ENCODE data around the gene SLC25A20.
A peak's percentile ranks its signal among the peaks of the same experiment; 100 is the strongest.
"Not testable (repeated sequence)": the region's sequence is repeated elsewhere in the genome, so short reads cannot be mapped to it uniquely, and the experiment has no call there.

The SLC25A20 gene

GRCh38 chr3:48919215-48920138 is 20.8 kb upstream of the SLC25A20 start:
- peak overlapping the region; percentile 95 for H3K4me3 Mint-ChIP-seq
- peak overlapping the region; percentile 95 for H3K27ac Mint-ChIP-seq
- peaks cover 34% of the 10 kb centered on the region for H3K4me1 Mint-ChIP-seq
- ATAC-seq = peak; percentile 45
- peaks cover 19% of the 10 kb centered on the region for H3K36me3 Mint-ChIP-seq (ENCODE audit: low read depth)
- H3K9me3 Mint-ChIP-seq = no peaks in the 10 kb centered on the region
- DNase-seq = peak; percentile 57
- peaks cover 2% of the 10 kb centered on the region for H3K27me3 Mint-ChIP-seq

- peaks cover 15% of the 10 kb centered on the region for H3K36me3 Mint-ChIP-seq (ENCODE audit: low read depth)
- H3K27ac Mint-ChIP-seq = peak within 1 kb of the TSS; percentile 99
Measured at GRCh38 chr3:48918388-48919214, 19.9 kb upstream of the SLC25A20 start, which contains the start of gene ARIH2. Gene ARIH2, plus strand, starts transcription at chr3:48918842. Its CDS starts 8,717 bp downstream, at chr3:48927559.

GRCh38 chr3:48915296-48915695 is 16.6 kb upstream of the SLC25A20 start:
- H3K4me3 Mint-ChIP-seq = no peak overlapping the region
- H3K9me3 Mint-ChIP-seq = no peaks in the 10 kb centered on the region
- H3K36me3 Mint-ChIP-seq (ENCODE audit: low read depth) = peaks cover 8% of the 10 kb centered on the region
- H3K27me3 Mint-ChIP-seq = peaks cover 2% of the 10 kb centered on the region
- H3K27ac Mint-ChIP-seq = peak overlapping the region; percentile 50
- ATAC-seq (no peak), DNase-seq (no peak)
- peaks cover 23% of the 10 kb centered on the region for H3K4me1 Mint-ChIP-seq

More at GRCh38 chr3:48918388-48919214, 19.9 kb upstream of the SLC25A20 start, which contains the start of gene ARIH2:
- peaks cover 34% of the 10 kb centered on the region for H3K4me1 Mint-ChIP-seq
- ATAC-seq (peak; percentile 86), DNase-seq (peak; percentile 92)
- no peaks in the 10 kb centered on the region for H3K9me3 Mint-ChIP-seq
- peak within 1 kb of the TSS; percentile 95 for H3K4me3 Mint-ChIP-seq
- H3K27me3 Mint-ChIP-seq = peaks cover 2% of the 10 kb centered on the region

GRCh38 chr3:48907026-48907425 is 8.3 kb upstream of the SLC25A20 start:
- H3K27ac Mint-ChIP-seq; H3K27me3 Mint-ChIP-seq; H3K4me3 Mint-ChIP-seq; H3K9me3 Mint-ChIP-seq; ATAC-seq; DNase-seq; H3K36me3 Mint-ChIP-seq (ENCODE audit: low read depth); H3K4me1 Mint-ChIP-seq: not testable (repeated sequence)

- ATAC-seq = no peak
- Mint-ChIP-seq H3K4me1 (peaks cover 30% of the 10 kb centered on the region), H3K27me3 (no peaks in the 10 kb centered on the region), H3K9me3 (no peaks in the 10 kb centered on the region), H3K36me3 (ENCODE audit: low read depth) (peaks cover 2% of the 10 kb centered on the region), H3K27ac (peak overlapping the region; percentile 87), H3K4me3 (peak overlapping the region; percentile 85)
- peak; percentile 18 for DNase-seq
Measured at GRCh38 chr3:48899273-48899672, 591 bp upstream of the SLC25A20 start.

- DNase-seq (peak; percentile 17), ATAC-seq (peak; percentile 5)
- Mint-ChIP-seq H3K27ac (peak overlapping the region; percentile 87), H3K4me3 (peak overlapping the region; percentile 85), H3K9me3 (no peaks in the 10 kb centered on the region), H3K4me1 (peaks cover 26% of the 10 kb centered on the region), H3K36me3 (ENCODE audit: low read depth) (peaks cover 2% of the 10 kb centered on the region), H3K27me3 (no peaks in the 10 kb centered on the region)
Measured at GRCh38 chr3:48897460-48898376, 964 bp downstream of the SLC25A20 start.

GRCh38 chr3:48896936-48897335 is 1.7 kb downstream of the SLC25A20 start:
- DNase-seq (no peak), ATAC-seq (no peak)
- Mint-ChIP-seq H3K4me3 (no peak overlapping the region), H3K36me3 (ENCODE audit: low read depth) (peaks cover 2% of the 10 kb centered on the region), H3K4me1 (peaks cover 24% of the 10 kb centered on the region), H3K27me3 (no peaks in the 10 kb centered on the region), H3K9me3 (no peaks in the 10 kb centered on the region), H3K27ac (peak overlapping the region; percentile 2)

- ATAC-seq = no peak
- peaks cover 22% of the 10 kb centered on the region for H3K4me1 Mint-ChIP-seq
- no peak overlapping the region for H3K4me3 Mint-ChIP-seq
Measured at GRCh38 chr3:48894516-48894915, 4.2 kb downstream of the SLC25A20 start.

GRCh38 chr3:48891606-48892005 is 7.1 kb downstream of the SLC25A20 start:
- H3K9me3 Mint-ChIP-seq = no peaks in the 10 kb centered on the region
- H3K36me3 Mint-ChIP-seq (ENCODE audit: low read depth) = peaks cover 4% of the 10 kb centered on the region
- H3K4me3 Mint-ChIP-seq = no peak overlapping the region
- H3K4me1 Mint-ChIP-seq = peaks cover 2% of the 10 kb centered on the region
- no peak for DNase-seq
- no peak overlapping the region for H3K27ac Mint-ChIP-seq
- no peaks in the 10 kb centered on the region for H3K27me3 Mint-ChIP-seq
- no peak for ATAC-seq

More at GRCh38 chr3:48894516-48894915, 4.2 kb downstream of the SLC25A20 start:
- no peak for DNase-seq
- no peaks in the 10 kb centered on the region for H3K9me3 Mint-ChIP-seq
- no peaks in the 10 kb centered on the region for H3K27me3 Mint-ChIP-seq
- H3K36me3 Mint-ChIP-seq (ENCODE audit: low read depth) = peaks cover 4% of the 10 kb centered on the region
- no peak overlapping the region for H3K27ac Mint-ChIP-seq

- no peaks in the 10 kb centered on the region for H3K27me3 Mint-ChIP-seq
- no peak overlapping the region for H3K4me3 Mint-ChIP-seq
- peaks cover 6% of the 10 kb centered on the region for H3K36me3 Mint-ChIP-seq (ENCODE audit: low read depth)
- no peaks in the 10 kb centered on the region for H3K4me1 Mint-ChIP-seq
- H3K27ac Mint-ChIP-seq = no peak overlapping the region
- DNase-seq (no peak), ATAC-seq (no peak)
- H3K9me3 Mint-ChIP-seq = no peaks in the 10 kb centered on the region
Measured at GRCh38 chr3:48885753-48886152, 12.9 kb downstream of the SLC25A20 start.

GRCh38 chr3:48881652-48882114 is 17.0 kb downstream of the SLC25A20 start:
- no peak for DNase-seq
- Mint-ChIP-seq H3K4me1 (no peaks in the 10 kb centered on the region), H3K36me3 (ENCODE audit: low read depth) (peaks cover 8% of the 10 kb centered on the region), H3K27ac (no peak overlapping the region), H3K4me3 (no peak overlapping the region), H3K27me3 (no peaks in the 10 kb centered on the region), H3K9me3 (no peaks in the 10 kb centered on the region)
- ATAC-seq = no peak

GRCh38 chr3:48881006-48881405 is 17.7 kb downstream of the SLC25A20 start:
- Mint-ChIP-seq H3K4me3 (no peak overlapping the region), H3K9me3 (no peaks in the 10 kb centered on the region), H3K27me3 (no peaks in the 10 kb centered on the region), H3K27ac (no peak overlapping the region), H3K36me3 (ENCODE audit: low read depth) (peaks cover 8% of the 10 kb centered on the region), H3K4me1 (no peaks in the 10 kb centered on the region)
- DNase-seq (no peak), ATAC-seq (no peak)

- Mint-ChIP-seq H3K4me1 (no peaks in the 10 kb centered on the region), H3K27ac (no peak overlapping the region), H3K36me3 (ENCODE audit: low read depth) (peaks cover 6% of the 10 kb centered on the region), H3K4me3 (no peak overlapping the region), H3K27me3 (no peaks in the 10 kb centered on the region), H3K9me3 (no peaks in the 10 kb centered on the region)
- no peak for DNase-seq
- ATAC-seq = no peak
Measured at GRCh38 chr3:48879994-48880377, 18.7 kb downstream of the SLC25A20 start.

Data from activated naive CD8-positive, alpha-beta T cell treated with anti-CD3 and anti-CD28 coated beads, Interleukin-2, amount 50 U/mL, for 24 hours (primary cell).